ENCODE results near the gene LOXL1.

- TF ChIP-seq SMAD1 (IDR thresholded peaks at IDR 0.05; ENCODE audit: low read depth, partially characterized antibody) (no peak), POLR2AphosphoS5 (IDR thresholded peaks at IDR 0.05; ENCODE audit: low read length) (no peak), ZSCAN29 (IDR thresholded peaks at IDR 0.05) (no peak), ZNF384 (IDR thresholded peaks at IDR 0.05; ENCODE audit: borderline replicate concordance, low read depth, low read length) (no peak), ATF3 (IDR thresholded peaks at IDR 0.05; ENCODE audit: borderline replicate concordance, extremely low read depth, low read depth, low read length) (no peak)
- TF ChIP-seq, protein P1, sequence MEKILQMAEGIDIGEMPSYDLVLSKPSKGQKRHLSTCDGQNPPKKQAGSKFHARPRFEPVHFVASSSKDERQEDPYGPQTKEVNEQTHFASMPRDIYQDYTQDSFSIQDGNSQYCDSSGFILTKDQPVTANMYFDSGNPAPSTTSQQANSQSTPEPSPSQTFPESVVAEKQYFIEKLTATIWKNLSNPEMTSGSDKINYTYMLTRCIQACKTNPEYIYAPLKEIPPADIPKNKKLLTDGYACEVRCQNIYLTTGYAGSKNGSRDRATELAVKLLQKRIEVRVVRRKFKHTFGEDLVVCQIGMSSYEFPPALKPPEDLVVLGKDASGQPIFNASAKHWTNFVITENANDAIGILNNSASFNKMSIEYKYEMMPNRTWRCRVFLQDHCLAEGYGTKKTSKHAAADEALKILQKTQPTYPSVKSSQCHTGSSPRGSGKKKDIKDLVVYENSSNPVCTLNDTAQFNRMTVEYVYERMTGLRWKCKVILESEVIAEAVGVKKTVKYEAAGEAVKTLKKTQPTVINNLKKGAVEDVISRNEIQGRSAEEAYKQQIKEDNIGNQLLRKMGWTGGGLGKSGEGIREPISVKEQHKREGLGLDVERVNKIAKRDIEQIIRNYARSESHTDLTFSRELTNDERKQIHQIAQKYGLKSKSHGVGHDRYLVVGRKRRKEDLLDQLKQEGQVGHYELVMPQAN (conservative IDR thresholded peaks at IDR 0.05): no peak
These were observed 37.1 kb upstream of the LOXL1 start for GRCh38 chr15:73889053-73889761.
